H9 (cell line): ENCODE results near the gene MSMB. TPM values are rescaled to one million over a fixed set of nuclear protein-coding genes. Genes with fewer than 3 reads are reported as not detected.

Experiments used
- DNase-seq: peaks from one replicate; pipeline ENCODE4 v3.0.0-alpha.2; 2017
- H2AFZ ChIP-seq: one replicate; pipeline ENCODE4 v1.6.1; 2013; ENCODE audit warnings: mild to moderate bottlenecking, low read length, control low read depth, moderate library complexity
- H2AK5ac ChIP-seq: 2 replicates; pipeline ENCODE4 v1.6.1; 2013; ENCODE audit warnings: low read length, control low read depth, mixed read lengths; ENCODE audit not compliant: insufficient read length
- H2BK120ac ChIP-seq: one replicate; pipeline ENCODE4 v1.6.1; 2013; ENCODE audit warnings: low read depth, mild to moderate bottlenecking, low read length, control low read depth, inconsistent platforms; ENCODE audit not compliant: poor library complexity, severe bottlenecking
- H2BK12ac ChIP-seq: 2 replicates; pipeline ENCODE4 v1.6.1; 2013; ENCODE audit warnings: low read length, control low read depth, mixed read lengths, low read depth; ENCODE audit not compliant: insufficient read length
- H2BK15ac ChIP-seq: 2 replicates; pipeline ENCODE4 v1.6.1; 2013; ENCODE audit warnings: low read depth, low read length, control low read depth
- H2BK20ac ChIP-seq: one replicate; pipeline ENCODE4 v1.6.1; 2013; ENCODE audit warnings: low read depth, mild to moderate bottlenecking, low read length, control low read depth, inconsistent platforms; ENCODE audit not compliant: poor library complexity, severe bottlenecking
- H2BK5ac ChIP-seq: 2 replicates; pipeline ENCODE4 v1.6.1; 2013; ENCODE audit warnings: low read length, control low read depth, mixed read lengths; ENCODE audit not compliant: insufficient read length
- H3K14ac ChIP-seq: 2 replicates; pipeline ENCODE4 v1.6.1; 2013; ENCODE audit warnings: low read length, control low read depth; ENCODE audit not compliant: insufficient read depth
- H3K18ac ChIP-seq: 2 replicates; pipeline ENCODE4 v1.6.1; 2013; ENCODE audit warnings: low read depth, mild to moderate bottlenecking, mixed read lengths, low read length, control low read depth; ENCODE audit not compliant: insufficient read length
- H3K23ac ChIP-seq: 2 replicates; pipeline ENCODE4 v1.6.1; 2013; ENCODE audit warnings: low read length, control low read depth, mixed read lengths, low read depth; ENCODE audit not compliant: insufficient read length
- H3K23me2 ChIP-seq: 2 replicates; pipeline ENCODE4 v1.6.1; 2013; ENCODE audit warnings: low read depth, mild to moderate bottlenecking, mixed read lengths, low read length, control low read depth; ENCODE audit not compliant: insufficient read length, poor library complexity, severe bottlenecking
- H3K27ac ChIP-seq: 2 replicates; pipeline ENCODE4 v1.5.1; 2013; ENCODE audit warnings: low read length, control low read depth, mixed read lengths, low read depth; ENCODE audit not compliant: insufficient read length
- H3K27me3 ChIP-seq: 2 replicates; pipeline ENCODE4 v1.6.1; 2013; ENCODE audit warnings: low read length, control low read depth, inconsistent platforms; ENCODE audit not compliant: insufficient read depth
- H3K4ac ChIP-seq: 2 replicates; pipeline ENCODE4 v1.6.1; 2013; ENCODE audit warnings: low read depth, mild to moderate bottlenecking, control low read depth, inconsistent platforms, low read length, moderate library complexity
- H3K4me1 ChIP-seq: 2 replicates; pipeline ENCODE4 v1.6.1; 2013; ENCODE audit warnings: low read length, control low read depth, inconsistent platforms; ENCODE audit not compliant: insufficient read depth
- H3K4me2 ChIP-seq: 2 replicates; pipeline ENCODE4 v1.6.1; 2013; ENCODE audit warnings: low read length, control low read depth, mixed read lengths; ENCODE audit not compliant: insufficient read length, insufficient read depth
- H3K56ac ChIP-seq: 2 replicates; pipeline ENCODE4 v1.6.1; 2013; ENCODE audit warnings: low read depth, mild to moderate bottlenecking, mixed read lengths, low read length, control low read depth; ENCODE audit not compliant: insufficient read length
- H3K79me1 ChIP-seq: 2 replicates; pipeline ENCODE4 v1.6.1; 2013; ENCODE audit warnings: low read depth, mild to moderate bottlenecking, moderate library complexity, low read length, control low read depth, inconsistent platforms; ENCODE audit not compliant: insufficient read depth, poor library complexity, severe bottlenecking
- H3K79me2 ChIP-seq: 2 replicates; pipeline ENCODE4 v1.6.1; 2013; ENCODE audit warnings: low read length, control low read depth, inconsistent platforms; ENCODE audit not compliant: insufficient read depth
- H3K9ac ChIP-seq: 2 replicates; pipeline ENCODE4 v1.6.1; 2013; ENCODE audit warnings: low read length, control low read depth, mixed read lengths; ENCODE audit not compliant: insufficient read length; ENCODE audit errors: extremely low read depth
- H3K9me3 ChIP-seq: one replicate; pipeline ENCODE4 v1.6.1; 2013; ENCODE audit warnings: low read depth, low read length, inconsistent platforms; ENCODE audit not compliant: control insufficient read depth
- H3T11ph ChIP-seq: one replicate; pipeline ENCODE4 v1.6.1; 2013; ENCODE audit warnings: mild to moderate bottlenecking, low read length, control low read depth, inconsistent platforms
- H4K20me1 ChIP-seq: one replicate; pipeline ENCODE4 v1.6.1; 2013; ENCODE audit not compliant: control insufficient read depth, insufficient read length, insufficient read depth
- H4K5ac ChIP-seq: 2 replicates; pipeline ENCODE4 v1.6.1; 2013; ENCODE audit warnings: low read depth, mild to moderate bottlenecking, mixed read lengths, low read length, control low read depth; ENCODE audit not compliant: insufficient read length
- H4K8ac ChIP-seq: replicated peaks from 2 replicates; pipeline ENCODE4 v1.6.1; 2013; ENCODE audit warnings: low read length, control low read depth, mixed read lengths, low read depth; ENCODE audit not compliant: insufficient read length
- H4K91ac ChIP-seq: 2 replicates; pipeline ENCODE4 v1.6.1; 2013; ENCODE audit warnings: low read depth, mild to moderate bottlenecking, moderate library complexity, mixed read lengths, low read length, control low read depth; ENCODE audit not compliant: insufficient read length
- H3K27ac Mint-ChIP-seq, 3 experiments: 2 replicates in 2 of 3; 3 replicates in 1 of 3; pipeline ENCODE4 v1.8.0; 2020 to 2021; ENCODE audit warnings: mixed read lengths in 3 of 3, mild to moderate bottlenecking in 1 of 3, moderate library complexity in 1 of 3
- H3K27me3 Mint-ChIP-seq: 2 replicates; pipeline ENCODE4 v1.8.0; 2021; ENCODE audit warnings: low read depth, mild to moderate bottlenecking, moderate library complexity, mixed read lengths
- H3K36me3 Mint-ChIP-seq, 3 experiments: 2 replicates in 2 of 3; 3 replicates in 1 of 3; pipeline ENCODE4 v1.8.0; 2020 to 2021; ENCODE audit warnings: low read depth in 3 of 3, mixed read lengths in 3 of 3; ENCODE audit not compliant: insufficient read depth in 1 of 3
- H3K4me1 Mint-ChIP-seq, 2 experiments: 2 replicates each; pipeline ENCODE4 v1.8.0; 2020; ENCODE audit warnings: mixed read lengths in 2 of 2
- H3K4me3 Mint-ChIP-seq, 2 experiments: 2 replicates in 1 of 2; 3 replicates in 1 of 2; pipeline ENCODE4 v1.8.0; 2020 to 2021; ENCODE audit warnings: mild to moderate bottlenecking in 2 of 2, mixed read lengths in 2 of 2, moderate library complexity in 1 of 2
- H3K9me3 Mint-ChIP-seq, 2 experiments: 2 replicates in 1 of 2; 3 replicates in 1 of 2; pipeline ENCODE4 v1.8.0; 2020; ENCODE audit warnings: mild to moderate bottlenecking in 2 of 2, mixed read lengths in 2 of 2, moderate library complexity in 1 of 2
- WGBS: extraction: QIAGEN DNeasy Blood & Tissue Kit; methylation state at CpG from one replicate; pipeline ENCODE4 v1.1.7; 2013; ENCODE audit warnings: missing lambda C conversion rate, low lambda C conversion rate, mixed read lengths; ENCODE audit not compliant: insufficient read length; ENCODE audit errors: extremely low coverage; 5-methylcytosine and 5-hydroxymethylcytosine counted together
- total RNA-seq: library from RNA; stranded (reverse); gene quantifications from 2 replicates; pipeline ENCODE4 v1.2.1, GENCODE V29; 2021
- TF ChIP-seq, protein P1 (sequence below): fragments of 200-600 bp; sonication (generic); conservative IDR thresholded peaks from 3 replicates; pipeline ENCODE4 v1.8.0; 2021; ENCODE audit warnings: antibody characterized with exemption, mild to moderate bottlenecking

Gene MSMB
- total RNA-seq, 1 experiment from 2014 or later = not detected

DNA sequence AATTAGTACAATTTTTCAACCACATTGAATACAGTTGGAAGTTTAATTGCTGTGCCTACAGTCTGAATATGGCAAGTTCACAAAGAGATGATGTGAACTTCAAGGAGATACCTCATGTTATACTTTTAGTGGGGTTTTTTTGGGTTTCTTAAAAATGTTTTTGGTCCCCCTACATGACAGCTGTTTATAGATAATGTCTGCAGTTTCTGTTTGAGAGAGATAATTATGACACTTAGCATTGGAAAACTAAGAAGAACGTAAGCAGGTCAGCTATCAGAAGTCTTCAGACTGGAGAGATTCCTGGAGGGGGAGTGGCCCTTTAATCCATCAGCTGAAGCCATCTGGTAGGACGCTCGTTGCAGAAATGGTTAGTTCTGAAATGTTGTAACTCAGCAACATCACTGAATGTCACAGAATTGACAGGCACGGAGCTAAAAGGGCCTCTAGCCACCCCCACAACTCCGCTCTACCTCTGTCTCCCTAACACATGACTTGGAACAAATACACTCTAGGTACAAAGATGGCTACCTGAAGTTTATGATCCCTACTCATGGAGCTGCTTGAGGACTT is 44.8 kb downstream of the MSMB start:
- no peak overlapping the region for H3K23ac ChIP-seq
- no peak overlapping the region for H2BK12ac ChIP-seq
- no peak overlapping the region for H3K27ac ChIP-seq
- H3K27me3 ChIP-seq = no peaks in the 10 kb centered on the region
- H2AFZ ChIP-seq = no peak overlapping the region
- no peak overlapping the region for H2BK5ac ChIP-seq
- no peak overlapping the region for H2BK120ac ChIP-seq
- H3K4me1 ChIP-seq = no peaks in the 10 kb centered on the region
- DNase-seq = no peak
- no peaks in the 10 kb centered on the region for H3K79me2 ChIP-seq
- no peak overlapping the region for H3K9ac ChIP-seq
- no peak overlapping the region for H3K56ac ChIP-seq
- H3K9me3 ChIP-seq = no peaks in the 10 kb centered on the region
- H3K4me3 Mint-ChIP-seq = no peak overlapping the region
- no peak overlapping the region for H4K8ac ChIP-seq
- peaks cover 21 to 26% of the 10 kb centered on the region in 2 experiments for H3K4me1 Mint-ChIP-seq
- H3K23me2 ChIP-seq = no peaks in the 10 kb centered on the region
- TF ChIP-seq, protein P1, sequence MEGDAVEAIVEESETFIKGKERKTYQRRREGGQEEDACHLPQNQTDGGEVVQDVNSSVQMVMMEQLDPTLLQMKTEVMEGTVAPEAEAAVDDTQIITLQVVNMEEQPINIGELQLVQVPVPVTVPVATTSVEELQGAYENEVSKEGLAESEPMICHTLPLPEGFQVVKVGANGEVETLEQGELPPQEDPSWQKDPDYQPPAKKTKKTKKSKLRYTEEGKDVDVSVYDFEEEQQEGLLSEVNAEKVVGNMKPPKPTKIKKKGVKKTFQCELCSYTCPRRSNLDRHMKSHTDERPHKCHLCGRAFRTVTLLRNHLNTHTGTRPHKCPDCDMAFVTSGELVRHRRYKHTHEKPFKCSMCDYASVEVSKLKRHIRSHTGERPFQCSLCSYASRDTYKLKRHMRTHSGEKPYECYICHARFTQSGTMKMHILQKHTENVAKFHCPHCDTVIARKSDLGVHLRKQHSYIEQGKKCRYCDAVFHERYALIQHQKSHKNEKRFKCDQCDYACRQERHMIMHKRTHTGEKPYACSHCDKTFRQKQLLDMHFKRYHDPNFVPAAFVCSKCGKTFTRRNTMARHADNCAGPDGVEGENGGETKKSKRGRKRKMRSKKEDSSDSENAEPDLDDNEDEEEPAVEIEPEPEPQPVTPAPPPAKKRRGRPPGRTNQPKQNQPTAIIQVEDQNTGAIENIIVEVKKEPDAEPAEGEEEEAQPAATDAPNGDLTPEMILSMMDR = no peak
- no peak overlapping the region for H3K18ac ChIP-seq
- no peak overlapping the region for H3K14ac ChIP-seq
- no peaks in the 10 kb centered on the region; a peak in 1 of 5 replicates for H3K9me3 Mint-ChIP-seq
- H3K4ac ChIP-seq = no peak overlapping the region
- H2BK20ac ChIP-seq = no peak overlapping the region
- no peak overlapping the region for H4K91ac ChIP-seq
- no peak overlapping the region for H3K27ac Mint-ChIP-seq
- no peak overlapping the region for H2AK5ac ChIP-seq
- no peak overlapping the region for H2BK15ac ChIP-seq
- H3T11ph ChIP-seq = no peak overlapping the region
- H3K36me3 Mint-ChIP-seq = peaks cover 36 to 81% (median 61%) of the 10 kb centered on the region in 3 experiments
- no CpG with 5 or more reads among the region's 5 CpGs for WGBS
- no peaks in the 10 kb centered on the region for H4K20me1 ChIP-seq
- H3K79me1 ChIP-seq = no peaks in the 10 kb centered on the region
- no peak overlapping the region for H3K4me2 ChIP-seq
- no peaks in the 10 kb centered on the region for H3K27me3 Mint-ChIP-seq
- H4K5ac ChIP-seq = no peak overlapping the region
